HFF-Myc (cell line): ENCODE data around the gene DOC2A.

Source experiments
- DNase-seq: peaks from one replicate; pipeline ENCODE4 v3.0.0-alpha.2; 2011; ENCODE audit warnings: low read depth; ENCODE audit errors: extremely low read depth
- H3K4me3 ChIP-seq: replicated peaks from 2 replicates; pipeline ENCODE4 v1.5.1; 2011; ENCODE audit warnings: low read depth, mild to moderate bottlenecking, control low read depth, low read length
- TF ChIP-seq, protein P1 (sequence below): IDR thresholded peaks from 2 replicates; pipeline ENCODE4 v1.5.1; 2012; ENCODE audit warnings: mild to moderate bottlenecking, low read depth, low read length, control low read depth; ENCODE audit errors: missing control alignments

DOC2A gene

DNA sequence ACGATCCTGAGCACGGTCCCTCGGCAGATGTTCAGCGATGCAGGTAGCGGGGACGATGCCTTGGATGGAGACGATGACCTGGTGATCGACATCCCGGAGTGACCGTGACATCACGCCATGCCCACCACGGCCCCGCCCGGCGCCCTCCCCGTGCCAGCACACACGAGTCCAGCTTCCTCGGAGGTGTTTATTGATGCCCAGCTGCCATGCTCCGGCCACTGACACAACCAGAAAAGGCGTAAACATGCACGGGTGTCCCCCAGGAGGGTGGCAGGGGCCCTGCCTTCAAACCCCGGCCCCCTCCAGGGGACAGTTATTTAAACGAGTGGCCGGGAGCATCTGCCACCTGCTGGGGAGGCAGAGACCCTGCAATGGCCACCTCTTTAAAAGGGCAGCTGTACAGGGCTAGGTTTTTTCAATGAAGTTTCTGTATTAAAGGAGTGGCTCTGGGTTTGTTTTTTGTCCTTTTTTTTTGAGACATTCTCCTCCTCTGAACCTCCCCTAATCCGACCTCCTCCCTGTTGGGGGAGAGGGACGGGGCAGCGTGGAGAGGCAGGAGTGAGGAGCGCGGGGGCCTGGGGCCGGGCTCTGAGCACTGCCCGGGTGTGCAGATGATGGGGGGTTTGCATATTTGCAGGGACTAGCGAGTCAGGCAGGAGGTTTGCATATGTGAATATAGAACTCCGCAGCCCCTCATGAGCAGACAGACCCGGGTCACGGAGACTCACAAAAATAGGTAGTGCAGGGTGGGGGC is 5.3 kb downstream of the DOC2A start:
- TF ChIP-seq, protein P1, sequence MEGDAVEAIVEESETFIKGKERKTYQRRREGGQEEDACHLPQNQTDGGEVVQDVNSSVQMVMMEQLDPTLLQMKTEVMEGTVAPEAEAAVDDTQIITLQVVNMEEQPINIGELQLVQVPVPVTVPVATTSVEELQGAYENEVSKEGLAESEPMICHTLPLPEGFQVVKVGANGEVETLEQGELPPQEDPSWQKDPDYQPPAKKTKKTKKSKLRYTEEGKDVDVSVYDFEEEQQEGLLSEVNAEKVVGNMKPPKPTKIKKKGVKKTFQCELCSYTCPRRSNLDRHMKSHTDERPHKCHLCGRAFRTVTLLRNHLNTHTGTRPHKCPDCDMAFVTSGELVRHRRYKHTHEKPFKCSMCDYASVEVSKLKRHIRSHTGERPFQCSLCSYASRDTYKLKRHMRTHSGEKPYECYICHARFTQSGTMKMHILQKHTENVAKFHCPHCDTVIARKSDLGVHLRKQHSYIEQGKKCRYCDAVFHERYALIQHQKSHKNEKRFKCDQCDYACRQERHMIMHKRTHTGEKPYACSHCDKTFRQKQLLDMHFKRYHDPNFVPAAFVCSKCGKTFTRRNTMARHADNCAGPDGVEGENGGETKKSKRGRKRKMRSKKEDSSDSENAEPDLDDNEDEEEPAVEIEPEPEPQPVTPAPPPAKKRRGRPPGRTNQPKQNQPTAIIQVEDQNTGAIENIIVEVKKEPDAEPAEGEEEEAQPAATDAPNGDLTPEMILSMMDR: peak; percentile 82
- no peak for DNase-seq
- H3K4me3 ChIP-seq: no peak overlapping the region

DNA sequence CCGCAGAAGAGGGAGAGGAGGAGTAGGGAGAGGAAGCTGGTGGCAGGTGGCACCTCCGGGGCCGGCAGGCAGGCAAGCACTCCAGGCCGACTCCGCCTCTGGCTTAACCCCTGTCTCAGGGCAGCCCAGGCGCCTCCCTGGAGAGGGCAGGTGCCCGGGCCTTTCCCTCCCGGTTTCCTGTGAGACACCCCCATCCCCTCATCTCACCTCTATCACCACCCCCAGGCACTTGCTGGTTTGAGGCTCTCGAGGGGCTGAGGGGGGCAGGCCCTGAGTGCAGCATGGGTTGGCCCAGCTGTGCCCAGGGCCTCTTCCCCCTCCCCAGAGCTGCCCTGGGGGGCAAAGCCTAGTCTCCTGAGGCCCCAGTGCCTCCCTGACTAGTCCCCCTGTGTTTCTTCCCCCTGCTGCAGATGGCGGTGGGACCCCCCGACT is 6.0 kb downstream of the DOC2A start:
- no peak for DNase-seq

DNA sequence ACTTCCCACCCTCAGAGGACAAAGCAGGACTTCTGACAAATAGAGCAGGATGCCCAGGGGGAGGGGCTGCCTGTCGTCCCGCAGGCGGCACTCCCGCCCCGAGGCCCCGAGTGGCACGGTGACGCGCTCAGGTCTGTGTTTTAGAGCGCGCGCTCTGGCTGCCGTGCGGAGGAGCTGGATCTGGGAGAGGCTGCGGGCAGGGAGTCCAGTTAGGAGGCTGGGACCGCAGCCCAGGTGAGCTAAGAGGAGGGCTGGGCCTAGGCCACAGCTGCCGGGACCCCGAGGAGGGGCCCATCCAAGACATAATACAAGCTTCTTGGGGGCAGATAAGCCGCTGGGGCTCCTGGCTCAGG is 6.4 kb downstream of the DOC2A start:
- TF ChIP-seq, protein P1: no peak
- no peak overlapping the region for H3K4me3 ChIP-seq
- DNase-seq: no peak

More for the DNA sequence above, 6.0 kb downstream of the DOC2A start:
- TF ChIP-seq, protein P1: no peak
- H3K4me3 ChIP-seq: no peak overlapping the region

DNA sequence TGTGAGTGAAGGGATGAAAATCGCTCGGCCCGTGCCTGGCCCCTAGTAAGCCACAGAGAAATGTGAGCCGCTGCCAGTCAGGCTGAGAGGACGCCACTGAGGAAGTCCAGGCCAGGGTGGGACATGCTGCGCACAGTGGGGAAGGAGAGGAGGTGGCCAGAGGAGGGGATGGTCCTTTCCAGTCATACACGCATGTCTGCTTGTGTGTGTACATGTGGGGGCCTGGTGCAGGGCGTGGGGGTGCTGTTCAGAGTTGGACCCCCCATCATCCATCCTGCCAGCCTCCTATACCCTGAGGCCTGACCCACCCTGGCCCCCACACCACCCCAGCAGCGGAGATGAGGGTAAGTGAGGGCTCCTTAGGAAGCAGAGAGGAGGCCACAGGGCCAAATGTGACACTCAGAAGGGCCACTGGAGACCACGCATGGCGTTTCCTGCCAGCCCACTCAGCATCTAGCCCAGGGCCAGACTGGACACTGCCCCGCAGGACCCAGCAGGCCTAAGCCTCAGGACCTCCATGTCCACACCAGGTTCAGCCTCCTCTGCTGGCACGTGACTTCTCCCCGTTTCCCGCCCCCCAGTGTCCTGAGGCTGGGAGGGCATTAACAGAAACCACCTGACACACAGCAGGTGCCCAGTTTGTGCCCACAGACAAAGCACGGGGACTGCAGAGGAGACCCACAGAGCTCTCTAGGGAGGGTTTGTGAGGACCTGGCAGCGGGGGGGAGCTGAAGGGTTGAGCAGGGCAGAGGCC is 7.0 kb downstream of the DOC2A start:
- TF ChIP-seq, protein P1: no peak
- no peak overlapping the region for H3K4me3 ChIP-seq
- DNase-seq: no peak

DNA sequence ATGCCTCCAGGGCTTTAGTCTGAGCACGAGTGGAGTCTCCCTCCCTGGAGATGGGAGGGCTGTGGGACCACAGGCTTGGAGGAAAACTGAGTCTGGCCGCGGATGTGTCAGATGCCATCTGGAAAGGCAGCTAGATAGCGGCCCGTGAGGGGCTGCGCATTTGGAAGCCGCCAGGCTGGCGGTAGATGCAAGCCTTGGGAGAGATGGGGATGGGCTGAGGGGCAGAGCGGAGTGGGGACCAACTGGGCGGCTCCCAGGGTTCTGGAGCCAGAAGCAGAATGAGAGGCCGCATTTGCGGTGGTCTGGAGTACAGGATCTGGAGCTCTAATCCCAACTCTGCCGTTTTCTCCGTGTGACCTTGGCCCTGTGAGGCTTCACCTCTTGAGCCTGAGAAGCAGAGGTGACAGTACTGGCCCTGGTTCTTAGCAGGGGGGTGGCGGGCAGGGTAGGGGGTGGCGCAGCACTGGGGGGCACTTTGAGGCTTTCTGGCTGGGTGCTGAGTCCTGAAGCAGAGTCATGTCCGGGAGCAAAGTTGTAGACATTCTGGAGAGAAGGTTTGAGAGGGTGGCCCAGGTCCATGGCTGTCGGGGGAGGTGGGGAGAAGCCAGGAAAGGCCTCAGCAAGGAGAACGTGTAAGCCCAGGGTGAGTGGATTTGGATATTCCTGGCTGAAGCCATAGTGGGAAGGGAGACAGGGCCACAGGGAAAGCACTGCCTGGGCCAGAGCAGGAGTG is 8.0 kb downstream of the DOC2A start:
- no peak for DNase-seq
- H3K4me3 ChIP-seq: no peak overlapping the region
- TF ChIP-seq, protein P1: no peak

DNA sequence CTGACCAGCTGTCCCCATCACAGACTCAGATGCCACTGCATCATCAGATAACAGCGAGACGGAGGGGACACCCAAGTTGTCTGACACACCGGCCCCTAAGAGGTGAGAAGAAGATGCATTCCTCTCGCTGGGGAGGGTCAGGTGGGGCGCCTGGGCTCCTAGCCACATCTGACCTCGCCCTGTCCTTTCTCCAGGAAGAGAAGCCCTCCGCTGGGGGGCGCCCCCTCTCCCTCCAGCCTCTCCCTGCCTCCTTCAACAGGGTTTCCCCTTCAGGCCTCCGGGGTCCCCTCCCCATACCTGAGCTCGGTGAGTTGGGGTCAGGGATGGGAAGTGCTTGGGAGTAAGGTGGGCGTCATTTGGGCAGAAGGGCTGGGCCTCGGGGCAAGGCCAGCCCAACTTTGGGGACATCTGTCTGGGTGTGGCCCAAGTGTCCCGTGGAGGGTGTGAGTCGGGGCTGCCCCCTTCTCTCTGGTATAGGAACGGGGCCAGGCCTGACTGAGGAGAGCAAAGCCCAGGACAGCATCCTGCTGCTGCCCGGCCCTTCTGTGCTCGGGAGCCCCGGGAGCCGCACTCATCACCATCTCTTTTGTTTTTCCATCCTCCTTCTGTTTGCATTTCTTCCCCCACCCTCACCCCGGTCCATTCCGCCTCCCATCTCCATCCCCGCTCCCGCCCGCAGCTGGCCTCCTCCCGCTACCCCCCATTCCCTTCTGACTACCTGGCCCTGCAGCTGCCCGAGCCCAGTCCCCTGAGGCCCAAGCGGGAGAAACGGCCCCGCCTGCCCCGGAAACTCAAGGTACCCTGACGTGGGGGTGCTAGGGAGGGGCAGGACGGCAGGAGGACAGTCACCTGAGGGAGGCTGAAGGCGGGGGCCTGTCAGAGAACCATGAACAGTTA is 9.8 kb downstream of the DOC2A start:
- TF ChIP-seq, protein P1: no peak
- DNase-seq: no peak

More for the DNA sequence above, 9.8 kb downstream of the DOC2A start:
- no peak overlapping the region for H3K4me3 ChIP-seq
